K562 (cell line): ENCODE results near the gene TMEM225B. TPM values are rescaled to one million over a fixed set of nuclear protein-coding genes. Genes with fewer than 3 reads are reported as not detected.

Experiments
- ATAC-seq: fragments of 200-7000 bp; cut with Tn5 transposase; 3 replicates; pipeline ENCODE4 v1.9.1; 2020; ENCODE audit warnings: moderate library complexity
- BruUV-seq: library from RNA; stranded (reverse); fragments of 400-500 nt; replicated peaks from 2 replicates; lab custom pipeline; 2021; lab: Mats Ljungman, UMichigan
- CTCF ChIA-PET: fragments of 300-600 bp; formaldehyde crosslinking; extraction: SDS; loops from one replicate; lab custom pipeline; 2021; ENCODE audit warnings: low intra/inter-chr PET ratio; lab: Yijun Ruan, JAX
- POLR2A ChIA-PET: fragments of 300-600, 350-650 bp; sonication (Branson Sonifier 250); formaldehyde crosslinking; extraction: SDS; loops from one replicate; lab custom pipeline; 2021; ENCODE audit warnings: antibody characterized with exemption, inconsistent platforms; lab: Yijun Ruan, JAX
- DNase-seq, 4 experiments: peaks; one replicate each; pipeline versions ENCODE4 v3.0.0 to v3.0.0-alpha.2; 2011 to 2018; ENCODE audit warnings: low spot score in 3 of 4, mixed read lengths in 3 of 4; ENCODE audit errors: extremely low read depth in 1 of 4
- FAIRE-seq: peaks from 2 replicates; lab custom pipeline; 2011; peaks lifted over from hg19 to GRCh38; lab: Jason Lieb, UNC
- H2AFZ ChIP-seq: 2 replicates; pipeline ENCODE4 v1.6.0; 2011; ENCODE audit warnings: low read depth, low read length, control low read depth, inconsistent platforms
- H3K27ac ChIP-seq: fragments of 200-600 bp; 3 replicates; pipeline ENCODE4 v1.8.0; 2011; ENCODE audit warnings: low read depth, mild to moderate bottlenecking, control low read depth, inconsistent platforms, low read length, moderate library complexity, mixed read lengths; ENCODE audit errors: extremely low read depth
- H3K27me3 ChIP-seq, 2 experiments: fragments of 300-600 bp in 1 of 2; 2 replicates in 1 of 2; 3 replicates in 1 of 2; pipeline versions ENCODE4 v1.6.0 to v1.8.0; 2011; ENCODE audit warnings: inconsistent platforms in 2 of 2, low read length in 2 of 2, mild to moderate bottlenecking in 1 of 2, mixed read lengths in 1 of 2, moderate library complexity in 1 of 2; ENCODE audit not compliant: control insufficient read depth in 2 of 2, insufficient read depth in 2 of 2
- H3K36me3 ChIP-seq: fragments of 300-600 bp; 3 replicates; pipeline ENCODE4 v1.8.0; 2011; ENCODE audit warnings: mild to moderate bottlenecking, low read length, inconsistent platforms; ENCODE audit not compliant: control insufficient read depth, insufficient read depth
- H3K4me1 ChIP-seq, 2 experiments: fragments of 200-600 bp in 1 of 2; replicated peaks in 1 of 2; 2 replicates in 1 of 2; 3 replicates in 1 of 2; pipeline versions ENCODE4 v1.5.1 to v1.8.0; 2011; ENCODE audit warnings: inconsistent platforms in 2 of 2, low read length in 2 of 2, mild to moderate bottlenecking in 1 of 2, mixed read lengths in 1 of 2, moderate library complexity in 1 of 2; ENCODE audit not compliant: control insufficient read depth in 2 of 2, insufficient read depth in 2 of 2
- H3K4me2 ChIP-seq: 2 replicates; pipeline ENCODE4 v1.6.1; 2011; ENCODE audit warnings: low read length, control low read depth, inconsistent platforms, mixed read lengths; ENCODE audit not compliant: insufficient read depth
- H3K4me3 ChIP-seq: fragments of 200-600 bp; sonication (generic), shearing (Covaris generic); 2 replicates; pipeline ENCODE4 v1.5.1; 2016; ENCODE audit warnings: control low read depth, inconsistent platforms
- H3K79me2 ChIP-seq: fragments of 200-600 bp; 3 replicates; pipeline ENCODE4 v1.8.0; 2011; ENCODE audit warnings: low read length, inconsistent platforms; ENCODE audit not compliant: control insufficient read depth, insufficient read depth
- H3K9ac ChIP-seq, 2 experiments: 2 replicates each; pipeline versions ENCODE4 v1.6.0 to v1.6.1; 2011; ENCODE audit warnings: low read depth in 2 of 2, low read length in 2 of 2, control low read depth in 1 of 2, inconsistent platforms in 1 of 2, mild to moderate bottlenecking in 1 of 2, mixed read lengths in 1 of 2; ENCODE audit not compliant: insufficient read depth in 1 of 2
- H3K9me1 ChIP-seq: one replicate; pipeline ENCODE4 v1.6.0; 2011; ENCODE audit warnings: inconsistent platforms, mild to moderate bottlenecking, low read length, moderate library complexity; ENCODE audit not compliant: control insufficient read depth, insufficient read depth
- H3K9me3 ChIP-seq: replicated peaks from 2 replicates; pipeline ENCODE4 v1.5.1; 2011; ENCODE audit warnings: low read depth, low read length, inconsistent platforms; ENCODE audit not compliant: control insufficient read depth, insufficient read depth
- H4K20me1 ChIP-seq: replicated peaks from 2 replicates; pipeline ENCODE4 v1.6.1; 2011; ENCODE audit warnings: low read length, inconsistent platforms, mixed read lengths; ENCODE audit not compliant: control insufficient read depth, insufficient read depth
- CHAMP1 ChIP-seq: fragments of 450-650 bp; IDR thresholded peaks from 2 replicates; pipeline ENCODE4 v1.6.1; 2016; ENCODE audit warnings: mild to moderate bottlenecking
- ETV6 ChIP-seq, 3 experiments: fragments of 150-350 bp in 1 of 3; sonication (generic) in 1 of 3; formaldehyde crosslinking in 1 of 3; IDR thresholded peaks; 2 replicates each; pipeline versions ENCODE4 v1.6.1 to v1.8.0; 2014 to 2022; ENCODE audit warnings: borderline replicate concordance in 2 of 3, low read depth in 2 of 3, antibody characterized with exemption in 1 of 3, low read length in 1 of 3, mild to moderate bottlenecking in 1 of 3, missing genetic modification reagents in 1 of 3
- IRF1 ChIP-seq: sonication (generic); formaldehyde crosslinking; IDR thresholded peaks from 2 replicates; pipeline ENCODE4 v1.8.0; 2022; ENCODE audit warnings: missing genetic modification reagents, mild to moderate bottlenecking, borderline replicate concordance
- RBM14 ChIP-seq: fragments of 200-400 bp; formaldehyde crosslinking; IDR thresholded peaks from 2 replicates; pipeline ENCODE4 v1.6.1; 2018; ENCODE audit warnings: low read depth, mild to moderate bottlenecking, low read length, moderate library complexity, borderline replicate concordance; ENCODE audit not compliant: insufficient read depth
- SMAD2 ChIP-seq: fragments of 150-350 bp; IDR thresholded peaks from 2 replicates; pipeline ENCODE4 v1.6.1; 2014; ENCODE audit warnings: low read depth, mild to moderate bottlenecking, low read length
- TRIM28 ChIP-seq: fragments of 450-650 bp; IDR thresholded peaks from 2 replicates; pipeline ENCODE4 v1.6.1; 2017
- YY1 ChIP-seq, 3 experiments: IDR thresholded peaks; 2 replicates each; pipeline ENCODE4 v1.6.1; 2011; ENCODE audit warnings: low read length in 2 of 3, mild to moderate bottlenecking in 2 of 3, moderate library complexity in 2 of 3, borderline replicate concordance in 1 of 3, control low read depth in 1 of 3, low read depth in 1 of 3; ENCODE audit not compliant: insufficient read depth in 3 of 3, insufficient replicate concordance in 2 of 3, control insufficient read depth in 1 of 3, insufficient read length in 1 of 3; ENCODE audit errors: extremely low read depth in 1 of 3
- ZBTB1 ChIP-seq: sonication (generic); formaldehyde crosslinking; IDR thresholded peaks from 2 replicates; pipeline ENCODE4 v1.8.1; 2023; ENCODE audit warnings: missing genetic modification reagents, low read depth, mild to moderate bottlenecking, borderline replicate concordance
- ZKSCAN3 ChIP-seq: fragments of 250-450 bp; sonication (Bioruptor Pico); IDR thresholded peaks from 2 replicates; pipeline ENCODE4 v1.4.0; 2020
- ZNF12 ChIP-seq: sonication (generic); formaldehyde crosslinking; IDR thresholded peaks from 2 replicates; pipeline ENCODE4 v1.4.0; 2020; ENCODE audit warnings: mild to moderate bottlenecking, missing genetic modification reagents
- ZNF253 ChIP-seq: fragments of 250-450 bp; sonication (Bioruptor Pico); conservative IDR thresholded peaks from 2 replicates; pipeline ENCODE4 v1.6.1; 2021; ENCODE audit warnings: mild to moderate bottlenecking
- ZNF282 ChIP-seq: sonication (generic); formaldehyde crosslinking; IDR thresholded peaks from 2 replicates; pipeline ENCODE4 v1.8.1; 2023; ENCODE audit warnings: missing genetic modification reagents
- ZNF436 ChIP-seq: fragments of 250-450, 450-650 bp; sonication (Bioruptor Pico); formaldehyde crosslinking; IDR thresholded peaks from 2 replicates; pipeline ENCODE4 v1.7.0; 2020; ENCODE audit warnings: mild to moderate bottlenecking
- WGBS: fragments of 100-300 bp; shearing (Covaris generic); methylation state at CpG from one replicate; pipeline ENCODE4 v1.1.6; 2016; ENCODE audit warnings: low coverage, mixed read lengths; ENCODE audit not compliant: insufficient coverage; ENCODE audit errors: missing lambda C conversion rate; 5-methylcytosine and 5-hydroxymethylcytosine counted together
- in situ Hi-C: fragments of 300-500 bp; cut with MboI; formaldehyde crosslinking; loops from 4 replicates; pipeline ENCODE4 v1.15.0; 2018; ENCODE audit warnings: inconsistent platforms, mixed read lengths
- intact Hi-C: fragments of 100-400 bp; cut with micrococcal nuclease; formaldehyde crosslinking; loops from 2 replicates; pipeline ENCODE4 v1.14.2; 2022
- polyA plus RNA-seq, 8 experiments: library from polyadenylated mRNA; depleted of rRNA in 4 of 8; stranded (reverse) in 5 of 8; unstranded in 3 of 8; fragments of >200 nt; fragmentation: Nextera tagmentation in 2 of 8; fragmentation: Illumina TruSeq in 1 of 8; extraction: Ambion mirVana in 2 of 8; extraction: Trizol in 1 of 8; gene quantifications; 2 replicates each; pipeline versions ENCODE4 v1.2.1 to v1.2.3, GENCODE V29; 2011 to 2014; ENCODE audit warnings: inconsistent platforms in 1 of 8, missing spikeins in 1 of 8
- total RNA-seq, 7 experiments: library from RNA; depleted of rRNA in 6 of 7; stranded (reverse); fragments of >200 nt in 6 of 7; fragmentation: Illumina TruSeq in 2 of 7; extraction: Trizol in 2 of 7; gene quantifications; 2 replicates each; pipeline versions ENCODE4 v1.2.1 to v1.2.3, GENCODE V29; 2011 to 2021; ENCODE audit warnings: low replicate concordance in 1 of 7

Gene TMEM225B
- total and polyA plus RNA-seq, 9 of the 15 experiments (the other 6 are each of a cell fraction or from before 2014, with no cell fraction given): 0.08 to 0.73 (median 0.56) TPM

- TF ChIP-seq CHAMP1: no peak
- no peak for TF ChIP-seq SMAD2
- no peak for TF ChIP-seq ZBTB1 (CRISPR knock-in tag)
- no peak for TF ChIP-seq TRIM28
- no peak for TF ChIP-seq ZNF282 (CRISPR knock-in tag)
These were observed 43.1 kb upstream of the TMEM225B start (continued) for GRCh38 chr7:99554939-99555338.

GRCh38 chr7:99557196-99557607 is 40.9 kb upstream of the TMEM225B start:
- H3K4me2 ChIP-seq: peak overlapping the region; percentile 100
- H2AFZ ChIP-seq: no peak overlapping the region
- peak in 3 of 4 experiments; percentile 30 to 38 (median 32) for DNase-seq
- ATAC-seq: no peak
- no peaks in the 10 kb centered on the region for H3K27me3 ChIP-seq
- H3K36me3 ChIP-seq: peaks cover 62% of the 10 kb centered on the region
- H3K9ac ChIP-seq: peak overlapping the region; percentile 87 to 100
- FAIRE-seq: no peak
- H4K20me1 ChIP-seq: 0 out of 2 replicates have a peak, but pooled peaks cover 6% of the 10 kb centered on the region
- 69% methylated on average over 4 of the region's 4 CpGs for WGBS
- no TSS peak for BruUV-seq
- H3K9me3 ChIP-seq: no peaks in the 10 kb centered on the region
- intact Hi-C loops (loop anchor here (10.0 kb wide), 1 partner anchor 82 kb away; the partner anchor contains the start of gene ZNF789), in situ Hi-C loops (no loop called here)
- peaks cover 57% of the 10 kb centered on the region for H3K79me2 ChIP-seq
- H3K9me1 ChIP-seq: peaks cover 6% of the 10 kb centered on the region
- H3K4me3 ChIP-seq: peak overlapping the region; percentile 88
- peak overlapping the region; percentile 95 for H3K27ac ChIP-seq
- POLR2A ChIA-PET: interaction anchor here (0.6 to 4.5 kb wide), 14 partner anchors 10 to 363 kb away, joined by 3 to 31 read pairs (median 6); partner anchors contain the start of genes BUD31, PDAP1, TRIM4 and ZKSCAN5
- CTCF ChIA-PET: no interaction called here
- peaks cover 16 to 22% of the 10 kb centered on the region in 2 experiments; a peak in 4 of 5 replicates for H3K4me1 ChIP-seq
- TF ChIP-seq IRF1 (CRISPR knock-in tag) (peak; percentile 60; the same call in 1 of the 2 replicates), RBM14 (no peak), ETV6 (IDR thresholded peaks at IDR 0.05; ENCODE audit: borderline replicate concordance in 1 of 2, low read depth in 2 of 2, low read length in 1 of 2) (no peak), ETV6 (CRISPR knock-in tag; IDR thresholded peaks at IDR 0.05; ENCODE audit: borderline replicate concordance) (no peak), ZNF253 (CRISPR knock-in tag) (no peak), CHAMP1 (0 out of 2 replicates have a peak, but pooled peaks have one; percentile 29), ZNF12 (no peak), ZNF436 (CRISPR knock-in tag) (no peak), ZKSCAN3 (CRISPR knock-in tag) (no peak), YY1 (IDR thresholded peaks at IDR 0.05; ENCODE audit: borderline replicate concordance in 1 of 3, control insufficient read depth in 1 of 3, extremely low read depth in 1 of 3, insufficient read depth in 3 of 3, insufficient read length in 1 of 3, insufficient replicate concordance in 2 of 3, low read depth in 1 of 3, low read length in 2 of 3) (peak in 1 of 3 experiments; percentile 69)
